CD4-positive, alpha-beta T cell treated with Interferon alpha-2 for 1 hour (primary cell): ENCODE results near the gene REM1.
"Not testable (repeated sequence)": the region's sequence is repeated elsewhere in the genome, so short reads cannot be mapped to it uniquely, and the experiment has no call there.

Source experiments
- DNase-seq, 2 donors: peaks; one replicate each; pipeline ENCODE4 v3.0.0-alpha.2; 2020 to 2022

The REM1 gene

DNA sequence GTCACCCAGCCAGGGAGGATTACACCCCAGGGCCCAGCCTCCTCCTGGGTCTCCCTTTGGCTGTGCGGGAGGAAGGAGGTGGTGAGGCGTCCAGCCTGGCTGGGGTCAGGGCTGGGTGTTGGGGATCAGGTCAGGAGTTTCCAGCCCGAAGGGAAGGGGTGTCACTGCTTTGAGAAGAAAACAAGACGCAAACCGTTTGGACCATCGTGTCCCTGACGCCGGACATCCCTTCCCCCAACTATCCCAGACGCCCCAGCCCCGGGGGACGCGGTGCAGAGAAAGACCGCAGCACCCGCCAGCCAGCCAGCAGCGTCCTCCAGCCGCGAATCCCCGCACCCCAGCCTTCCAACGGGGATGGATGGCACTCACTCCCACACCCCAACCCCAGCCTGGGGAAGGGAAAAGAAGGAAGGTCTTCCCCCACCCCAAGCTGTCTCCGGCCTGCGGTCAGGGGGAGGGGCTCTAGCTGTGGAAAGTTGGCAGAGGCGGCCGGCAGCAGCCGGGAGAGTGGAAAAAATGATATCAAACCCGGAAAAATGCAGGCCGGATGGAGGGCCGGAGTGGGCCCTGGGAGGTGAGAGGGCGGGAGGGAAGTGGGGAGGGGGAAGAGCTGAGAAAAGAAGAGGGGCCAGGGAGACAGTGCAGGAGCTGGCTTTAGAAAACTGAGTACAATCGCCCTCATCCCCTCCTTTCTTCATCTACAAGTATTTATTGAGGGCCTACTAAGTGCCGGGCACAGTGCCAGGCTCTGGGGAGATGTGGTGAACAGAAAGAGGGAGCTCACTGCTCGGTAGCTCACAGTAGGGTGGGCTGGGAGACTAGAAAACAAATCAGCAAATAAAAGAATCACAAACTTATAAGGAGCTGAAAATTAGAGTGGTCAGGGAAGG, 10.6 kb downstream of the REM1 start:
- DNase-seq: no peak

DNA sequence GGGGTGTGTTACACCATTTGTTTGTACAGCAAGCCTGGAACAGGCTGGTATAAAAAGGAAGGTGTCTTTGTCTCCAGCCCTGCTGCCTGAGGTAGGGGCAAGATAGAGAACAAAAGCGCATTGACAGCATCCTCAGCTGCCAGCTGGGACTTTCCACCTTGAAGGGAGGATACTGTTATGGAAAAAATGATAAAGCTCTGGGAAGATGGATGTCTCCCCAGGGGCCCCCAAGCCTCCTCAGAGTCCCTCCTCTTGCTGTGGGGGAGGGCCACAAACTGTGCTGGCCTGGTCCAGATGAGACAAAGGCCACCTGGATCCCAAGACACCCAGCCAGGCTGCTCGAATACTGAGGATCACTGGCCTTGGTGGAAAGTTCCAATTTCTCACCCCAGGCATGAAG, 13.0 kb downstream of the REM1 start:
- DNase-seq: no peak

DNA sequence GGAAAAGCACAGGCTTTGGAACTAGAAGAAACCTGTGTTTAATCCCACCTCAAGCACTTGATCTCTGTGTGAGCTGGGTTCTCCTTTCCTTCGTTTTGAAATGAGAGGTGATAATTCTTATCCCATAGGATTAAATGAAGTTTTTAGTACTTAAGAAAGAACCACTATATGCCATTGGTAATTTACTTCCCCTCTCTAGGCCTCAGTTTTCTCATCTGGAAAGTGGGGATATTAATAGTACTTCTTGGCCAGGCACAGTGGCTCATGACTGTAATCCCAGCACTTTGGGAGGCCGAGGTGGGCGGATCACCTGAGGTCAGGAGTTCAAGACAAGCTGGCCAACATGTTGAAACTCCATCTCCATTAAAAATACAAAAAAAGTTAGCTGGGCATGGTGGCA, 14.1 kb downstream of the REM1 start:
- DNase-seq: no peak

DNA sequence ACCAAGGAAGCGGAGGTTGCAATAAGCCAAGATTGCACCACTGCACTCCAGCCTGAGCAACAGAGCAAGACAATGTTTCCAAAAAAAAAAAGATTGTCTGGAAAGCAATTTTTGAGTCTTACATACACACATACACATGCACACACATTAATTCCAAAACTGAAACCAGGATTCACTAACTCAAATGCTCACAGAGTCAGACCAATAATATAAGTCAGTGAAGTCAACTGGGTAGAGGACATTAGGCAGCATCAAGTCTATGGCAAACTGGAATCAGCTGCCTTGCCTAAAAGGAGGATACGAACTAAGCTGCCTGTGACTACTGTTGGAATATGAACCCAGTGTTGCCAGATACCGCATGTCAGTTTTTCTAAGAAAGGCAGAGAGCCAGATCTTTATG, 15.7 kb downstream of the REM1 start:
- DNase-seq: no peak

DNA sequence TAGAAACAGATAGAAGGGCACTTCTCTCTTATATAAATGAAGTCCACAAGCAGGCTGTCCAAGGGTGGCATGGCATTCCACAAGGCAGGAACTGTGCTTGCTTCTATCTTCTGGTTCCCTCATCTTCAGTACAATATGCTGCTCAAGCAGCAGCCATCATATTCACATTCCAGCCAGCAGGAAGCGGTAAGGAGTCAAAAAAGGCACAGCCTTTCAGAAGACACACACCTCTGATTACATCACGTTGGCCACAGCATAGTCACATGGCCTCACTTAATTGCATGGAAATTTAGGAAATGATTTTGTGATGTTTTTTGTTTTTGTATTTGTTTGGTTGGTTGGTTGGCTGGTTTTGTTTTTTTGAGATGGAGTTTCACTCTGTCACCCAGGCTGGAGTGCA, 19.0 kb downstream of the REM1 start:
- DNase-seq: no peak

DNA sequence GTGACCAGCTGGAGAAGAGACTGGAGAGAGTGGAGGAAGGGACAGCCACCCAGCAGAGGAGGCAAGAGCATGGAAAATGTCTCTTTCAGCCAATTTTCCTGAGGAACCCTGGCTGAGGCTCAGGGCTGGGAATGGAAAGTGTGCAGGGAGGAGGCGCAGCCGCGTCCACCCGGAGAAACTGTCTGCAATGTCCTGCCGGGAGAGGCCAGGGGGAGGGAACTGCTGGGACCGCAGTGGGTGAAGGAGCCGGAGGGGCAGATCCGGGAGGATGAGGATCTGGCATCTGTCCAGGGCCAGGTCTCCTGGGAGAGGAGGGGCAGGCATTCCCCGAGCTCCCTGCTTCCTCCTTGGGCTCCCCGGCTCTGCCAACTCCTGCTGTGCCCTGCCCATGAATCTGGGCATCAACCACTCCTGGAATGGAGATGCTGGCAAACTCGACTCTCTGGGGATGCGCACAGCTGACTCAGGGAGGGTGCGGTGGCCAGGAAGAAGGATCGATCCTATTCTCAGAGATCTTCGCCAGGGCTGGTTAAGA, 21.7 kb downstream of the REM1 start:
- DNase-seq: no peak

DNA sequence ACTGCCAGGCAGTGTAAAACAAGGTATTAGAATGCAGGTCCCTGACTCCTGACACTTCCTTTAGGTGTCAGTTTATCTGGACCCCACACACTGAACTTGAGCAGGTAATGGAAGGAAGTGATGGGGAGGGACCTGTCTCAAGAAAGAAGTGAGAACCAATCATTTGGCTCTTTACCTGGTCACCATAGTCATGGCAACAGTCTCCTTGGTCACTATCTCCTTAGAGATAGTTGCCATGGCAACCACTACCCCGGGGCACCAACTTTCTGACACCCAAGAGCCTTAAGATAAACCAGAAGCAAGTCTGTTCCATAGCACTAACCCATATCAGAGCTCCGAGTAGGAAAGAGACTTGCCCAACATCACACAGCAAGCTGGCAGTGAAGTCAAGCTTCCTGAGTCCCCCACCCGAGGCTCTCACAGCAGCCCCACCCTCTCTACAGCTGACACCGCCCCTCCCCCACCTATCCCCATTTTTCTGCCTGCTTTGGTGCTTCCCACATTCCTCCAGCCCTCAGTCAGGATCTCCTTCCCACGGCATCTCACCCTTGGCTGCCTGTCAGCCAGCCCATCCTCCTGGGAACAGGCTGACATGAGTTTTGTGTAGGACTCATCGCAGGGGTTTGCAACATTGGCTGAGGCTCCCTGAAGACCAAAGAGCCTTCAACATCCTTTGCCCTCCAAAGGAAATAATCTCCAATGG, 22.9 kb downstream of the REM1 start:
- DNase-seq: no peak

DNA sequence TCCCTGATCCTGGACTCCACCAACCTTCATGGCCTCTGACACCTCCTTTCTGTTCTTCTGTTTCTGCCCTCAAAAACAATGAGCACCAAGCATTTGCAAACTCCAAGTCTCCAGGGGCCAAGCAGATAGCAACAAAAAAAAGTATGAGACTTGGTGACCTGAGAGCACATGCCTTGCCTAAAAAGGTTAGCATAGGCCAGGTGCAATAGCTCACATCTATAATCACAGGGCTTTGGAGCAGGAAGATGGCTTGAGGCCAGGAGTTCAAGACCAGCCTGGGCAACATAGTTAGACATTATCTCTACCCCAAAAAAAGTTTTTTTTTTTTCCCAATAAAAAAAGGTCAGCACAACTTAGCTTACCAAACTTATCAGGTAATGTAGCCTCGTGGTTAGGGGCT, 25.4 kb downstream of the REM1 start:
- DNase-seq: no peak

DNA sequence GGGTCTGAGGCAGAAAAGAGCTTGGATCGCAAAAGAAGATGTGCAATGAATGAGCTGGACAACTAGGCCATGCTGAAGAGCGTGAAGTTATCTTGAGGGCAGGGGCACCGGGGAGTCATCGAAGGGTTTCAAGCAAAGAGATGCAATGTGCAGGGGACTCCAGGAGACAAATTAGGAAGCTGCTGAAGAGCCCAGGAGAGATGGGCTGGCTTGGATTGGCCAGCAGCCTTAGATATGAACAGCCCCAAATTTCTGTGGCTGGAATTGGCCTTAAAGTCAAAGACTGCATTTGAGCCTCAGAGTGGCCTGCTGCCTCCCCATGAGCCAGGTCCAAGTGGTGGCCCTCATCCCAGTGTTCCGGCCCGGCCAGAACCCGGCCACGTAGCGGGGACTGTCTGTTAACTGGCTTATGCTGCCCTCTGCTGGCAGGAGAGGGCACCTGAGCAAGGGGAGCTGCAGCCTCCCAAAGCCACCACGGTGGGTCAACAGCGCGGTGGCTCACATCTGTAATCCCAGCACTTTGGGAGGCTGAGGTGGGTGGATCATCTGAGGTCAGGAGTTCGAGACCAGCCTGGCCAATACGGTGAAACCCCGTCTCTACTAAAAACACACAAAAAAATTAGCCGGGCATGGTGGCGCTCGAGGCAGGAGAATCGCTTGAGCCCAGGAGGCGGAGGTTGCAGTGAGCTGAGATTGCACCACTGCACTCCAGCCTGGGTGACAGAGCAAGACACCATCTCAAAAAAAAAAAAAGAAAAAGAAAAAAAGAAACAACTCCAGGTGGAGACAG, 28.0 kb downstream of the REM1 start:
- DNase-seq: peak; percentile 71 to 78

DNA sequence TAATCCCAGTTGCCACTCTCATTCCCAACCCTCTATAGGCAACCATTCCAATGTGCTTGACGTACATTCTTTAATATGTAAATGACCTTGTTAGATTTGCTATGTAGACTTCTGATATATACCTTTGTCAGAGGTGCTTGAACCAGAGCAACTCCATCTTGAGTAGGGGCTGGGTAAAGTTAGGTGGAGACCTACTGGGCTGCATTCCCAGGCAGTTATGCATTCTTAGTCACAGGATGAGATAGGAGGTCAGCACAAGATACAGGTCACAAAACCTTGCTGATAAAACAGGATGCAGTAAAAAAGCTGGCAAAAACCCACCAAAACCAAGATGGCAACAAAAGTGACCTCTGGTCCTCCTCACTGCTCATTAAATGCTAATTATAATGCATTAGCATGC, 30.8 kb downstream of the REM1 start:
- no peak for DNase-seq

DNA sequence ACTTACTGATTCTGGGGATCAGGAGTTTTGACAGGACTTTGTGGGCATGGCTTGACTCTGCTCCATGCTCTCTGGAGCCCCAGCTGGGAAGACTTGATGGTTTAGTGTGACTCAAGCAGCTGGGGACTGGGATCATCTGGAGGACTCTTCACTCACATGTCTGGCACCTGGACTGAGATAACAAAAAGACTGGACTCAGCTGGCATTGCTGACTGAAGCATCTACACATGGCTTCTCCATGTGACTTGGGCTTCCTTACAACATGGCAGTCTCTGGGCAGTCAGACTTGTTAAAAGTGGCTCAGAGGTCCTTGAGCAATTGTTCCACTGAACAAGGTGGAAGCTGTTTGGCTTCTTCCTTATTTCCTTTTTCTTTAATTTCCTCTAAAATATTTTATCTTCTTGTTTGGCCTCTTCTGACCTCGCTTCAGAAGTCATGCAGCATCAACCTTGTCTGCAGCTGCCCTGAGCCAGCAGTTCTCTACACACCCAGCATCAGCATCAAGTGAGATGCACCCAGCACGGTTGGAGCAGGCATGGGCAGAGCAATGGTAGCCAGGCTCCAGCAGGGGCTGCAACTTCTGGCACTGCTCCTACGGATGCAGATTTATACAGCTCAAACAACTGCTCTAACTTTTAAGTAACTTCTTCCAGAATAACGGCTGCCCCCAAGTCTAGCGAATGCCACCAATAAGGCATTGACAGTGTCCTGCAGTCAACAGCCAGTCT, 33.6 kb downstream of the REM1 start:
- no peak for DNase-seq

DNA sequence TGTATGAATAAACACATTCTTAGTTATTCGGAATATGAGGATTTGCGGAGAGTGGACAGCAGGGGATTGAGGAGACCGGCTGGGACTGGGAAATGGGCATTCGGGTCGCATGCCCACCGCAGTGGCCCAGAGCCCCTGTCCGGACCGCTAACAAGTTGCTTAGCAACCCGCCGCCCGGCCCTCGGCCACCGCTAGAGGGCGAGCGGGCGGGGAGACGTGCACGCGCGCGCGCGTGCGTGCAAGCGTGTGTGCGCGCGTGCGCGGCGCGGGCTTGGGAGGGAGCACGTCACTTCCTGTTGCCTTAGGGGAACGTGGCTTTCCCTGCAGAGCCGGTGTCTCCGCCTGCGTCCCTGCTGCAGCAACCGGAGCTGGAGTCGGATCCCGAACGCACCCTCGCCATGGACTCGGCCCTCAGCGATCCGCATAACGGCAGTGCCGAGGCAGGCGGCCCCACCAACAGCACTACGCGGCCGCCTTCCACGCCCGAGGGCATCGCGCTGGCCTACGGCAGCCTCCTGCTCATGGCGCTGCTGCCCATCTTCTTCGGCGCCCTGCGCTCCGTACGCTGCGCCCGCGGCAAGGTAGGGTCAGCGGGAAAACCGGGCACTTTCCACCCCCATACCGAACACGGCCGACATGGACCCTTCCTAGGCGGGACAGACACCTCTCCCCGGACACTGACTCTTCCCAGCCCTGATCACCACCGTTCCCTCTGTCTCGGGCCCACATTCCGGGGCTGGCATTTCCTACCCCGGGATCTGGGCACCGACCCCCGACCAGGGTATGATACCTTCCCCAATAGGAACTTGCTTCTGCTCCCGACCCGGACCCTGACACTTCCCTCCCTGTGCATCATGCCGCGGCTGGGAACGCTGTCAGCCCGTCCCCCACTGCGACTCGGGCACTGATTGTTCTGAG, 39.3 kb downstream of the REM1 start, which contains the start of gene HM13:
Gene HM13, plus strand, starts transcription at position 289 of the 918 bp plus-strand sequence. Its CDS starts 110 bp downstream, at position 399.
- DNase-seq: peak; percentile 88 to 93

DNA sequence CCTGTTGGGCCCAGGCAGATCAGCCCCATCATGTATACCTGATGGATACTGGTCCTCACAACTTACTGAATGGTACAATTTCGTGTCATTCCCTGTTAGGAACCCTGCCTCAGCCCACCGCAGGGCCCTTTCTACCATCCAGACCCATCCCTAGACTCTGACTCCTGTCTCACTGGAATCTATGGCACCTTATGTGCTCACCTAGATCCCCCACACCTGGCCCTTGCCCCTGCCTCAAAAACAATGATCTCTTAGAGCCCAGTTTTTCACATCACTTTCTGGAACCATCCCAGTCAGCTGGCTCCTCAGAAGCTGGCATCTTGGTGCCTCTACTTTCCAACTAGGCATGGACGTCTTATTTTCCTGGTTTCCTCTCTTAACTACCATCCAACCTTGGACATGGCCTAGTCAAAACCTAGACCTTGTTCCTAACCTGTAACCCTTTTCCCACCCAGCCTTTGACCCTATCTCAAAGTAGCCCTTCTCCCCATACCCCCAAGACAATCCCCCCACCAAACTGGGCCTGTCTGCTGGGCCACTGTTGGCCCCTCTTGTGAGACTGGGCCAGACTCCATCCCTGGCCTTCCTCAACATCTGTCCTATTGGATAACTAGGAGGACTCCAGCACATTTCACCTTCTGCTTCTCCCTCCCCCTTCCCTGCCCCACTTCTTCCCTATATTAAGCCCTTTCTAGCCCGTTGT, 40.1 kb downstream of the REM1 start:
- DNase-seq: no peak

DNA sequence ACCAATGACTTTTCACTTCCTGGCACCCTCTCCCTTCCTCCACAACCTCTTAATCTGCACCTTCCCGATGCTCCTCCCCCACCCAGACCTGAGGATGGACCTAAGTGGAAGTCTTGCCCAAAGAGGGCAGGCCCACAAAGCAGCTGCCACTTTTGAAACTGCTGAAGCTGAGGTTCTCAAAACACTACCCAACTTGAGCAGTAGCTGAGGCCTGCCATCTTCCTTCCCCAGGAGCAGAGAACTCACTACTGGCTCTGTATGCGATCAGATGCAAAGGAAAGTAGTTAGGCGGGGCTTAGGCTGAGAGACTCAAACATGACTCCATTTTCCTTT, 40.7 kb downstream of the REM1 start:
- peak; percentile 8 to 42 for DNase-seq

DNA sequence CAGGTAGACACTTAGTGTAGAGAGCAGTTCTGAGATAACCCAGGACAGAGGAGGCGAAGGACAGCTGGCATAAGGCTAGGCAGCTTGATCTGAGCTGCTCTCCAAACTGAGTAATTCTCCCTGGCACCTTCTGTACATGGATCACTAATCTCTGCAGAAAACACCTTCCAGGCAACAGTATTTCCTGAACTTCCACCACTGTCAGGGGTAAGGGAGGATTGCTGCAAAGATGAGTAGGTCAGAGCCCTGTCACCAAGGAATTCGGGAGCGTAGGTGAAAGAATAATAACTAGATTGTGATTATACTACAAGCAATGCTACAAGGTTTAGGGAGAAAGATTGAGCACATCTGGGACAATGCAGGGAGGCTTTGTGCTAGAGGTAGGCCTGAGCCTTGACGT, 41.1 kb downstream of the REM1 start:
- DNase-seq: no peak

DNA sequence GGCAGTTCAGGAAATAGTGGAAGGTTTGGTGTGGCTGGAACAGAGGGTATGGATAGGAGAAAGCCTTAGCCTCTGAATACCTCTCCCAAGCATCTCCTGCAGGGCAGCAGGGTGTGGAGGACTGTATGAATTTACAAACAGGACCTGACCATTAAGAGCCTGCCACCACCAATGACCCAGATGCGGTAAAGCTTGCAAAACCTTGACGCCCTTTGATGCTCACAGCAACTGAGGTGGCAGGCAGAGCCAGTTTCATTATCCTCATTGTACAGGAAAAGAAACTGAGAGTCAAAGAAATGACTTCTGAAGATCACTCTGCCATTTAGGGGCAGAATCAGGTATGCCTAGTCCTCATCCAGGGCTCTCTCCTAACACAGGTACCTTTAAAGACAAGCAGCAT, 41.6 kb downstream of the REM1 start:
- DNase-seq: peak; percentile 25 to 71

DNA sequence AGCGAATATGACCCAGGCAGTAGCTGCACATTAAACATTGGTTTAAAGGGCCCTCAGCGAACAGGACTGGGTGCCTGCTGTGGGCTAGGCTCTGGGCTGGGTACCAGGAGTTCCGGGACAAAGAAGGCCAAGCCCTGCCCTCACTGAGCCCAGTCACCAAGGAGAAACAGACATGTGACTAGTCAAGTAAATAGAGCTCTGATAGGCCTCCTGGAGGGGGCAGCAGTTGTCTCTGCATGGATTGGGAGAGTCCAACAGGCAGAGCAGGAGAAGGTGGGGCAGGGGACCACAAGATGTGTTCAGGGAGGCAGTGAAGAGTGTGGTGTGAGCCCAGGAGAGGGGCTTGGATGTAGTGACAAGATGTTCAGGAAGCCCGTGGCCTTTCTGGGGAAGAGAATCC, 42.3 kb downstream of the REM1 start:
- DNase-seq: no peak

DNA sequence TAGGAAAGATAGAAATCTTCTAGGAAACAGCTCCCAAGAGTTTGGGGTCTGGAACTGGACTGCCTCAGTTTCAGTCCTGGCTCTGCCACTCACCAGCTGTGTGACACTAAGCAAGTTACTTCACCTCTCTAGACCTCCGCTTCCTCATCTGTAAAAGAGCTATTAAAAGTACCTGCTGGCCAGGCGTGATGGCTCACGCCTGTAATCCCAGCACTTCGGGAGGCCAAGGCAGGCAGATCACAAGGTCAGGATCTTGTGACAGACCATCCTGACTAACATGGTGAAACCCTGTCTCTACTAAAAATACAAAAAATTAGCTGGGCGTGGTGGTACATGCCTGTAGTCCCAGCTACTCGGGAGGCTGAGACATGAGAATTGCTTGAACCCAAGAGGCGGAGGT, 46.2 kb downstream of the REM1 start:
- not testable (repeated sequence) for DNase-seq

DNA sequence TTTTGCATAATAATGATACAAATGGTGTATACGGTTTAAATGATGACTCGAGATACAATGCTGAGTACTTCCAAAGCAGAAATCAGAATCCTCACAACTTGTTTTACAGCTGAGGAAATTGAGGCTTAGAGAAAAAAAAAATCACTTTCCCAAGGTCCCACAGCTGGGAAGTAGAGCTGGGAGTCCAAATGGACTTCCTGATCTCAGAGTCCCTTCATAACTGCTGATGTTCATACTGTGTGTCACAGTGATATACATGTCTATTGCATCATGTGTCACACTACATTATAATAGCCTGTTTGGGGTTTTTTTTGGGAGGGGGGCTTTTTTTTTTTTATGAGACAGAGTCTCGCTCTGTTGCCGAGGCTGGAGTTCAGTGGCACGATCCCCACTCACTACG, 47.6 kb downstream of the REM1 start:
- no peak for DNase-seq

DNA sequence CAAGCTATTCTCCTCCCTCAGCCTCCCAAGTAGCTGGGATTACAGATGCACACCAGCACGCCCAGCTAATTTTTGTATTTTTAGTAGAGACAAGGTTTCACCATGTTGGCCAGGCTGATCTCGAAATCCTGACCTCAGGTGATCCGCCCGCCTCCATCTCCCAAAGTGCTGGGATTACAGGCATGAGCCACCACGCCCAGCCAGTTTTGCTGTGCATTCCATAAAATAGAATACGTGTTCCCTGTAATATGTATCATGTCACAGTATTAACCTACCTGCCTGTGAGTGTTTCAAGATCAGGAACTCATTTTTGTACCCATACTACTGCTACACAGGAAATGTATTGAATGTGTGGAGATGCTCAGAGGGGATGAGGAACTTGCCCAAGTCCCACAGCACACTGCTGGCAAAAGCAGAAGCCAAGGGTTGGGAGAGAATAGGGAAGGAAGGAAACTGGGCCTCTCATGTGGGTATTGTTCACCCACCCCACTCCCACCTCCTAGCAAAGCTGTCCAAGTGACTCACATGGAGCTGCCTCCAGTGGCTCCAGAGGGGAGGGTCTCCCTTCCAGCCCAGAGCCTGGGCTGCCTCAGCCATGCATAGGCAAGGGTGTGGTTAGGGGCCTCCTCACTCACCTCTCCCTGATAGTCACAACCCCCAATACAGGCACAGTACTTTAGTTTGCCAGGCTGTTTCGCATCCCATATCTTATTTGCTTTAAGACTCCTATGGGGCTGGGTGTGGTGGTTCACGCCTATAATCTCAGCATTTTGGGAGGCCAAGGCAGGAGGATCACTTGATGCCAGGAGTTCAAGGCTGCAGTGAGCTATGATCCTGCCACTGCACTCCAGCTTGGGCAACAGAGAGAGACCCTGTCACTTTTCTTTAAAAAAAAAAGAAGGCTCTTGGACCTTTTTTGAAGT, 48.5 kb downstream of the REM1 start:
- peak; percentile 13 to 58 for DNase-seq
